H1 (cell line): ENCODE data around the gene NLRP10. TPM values are rescaled to one million over a fixed set of nuclear protein-coding genes. Genes with fewer than 3 reads are reported as not detected.

ENCODE experiments used
- ASH2L ChIP-seq: fragments of 200-600, 300-600 bp; sonication (generic); IDR thresholded peaks from one replicate; pipeline ENCODE4 v1.7.1; 2017; ENCODE audit warnings: low read length
- JUND ChIP-seq: IDR thresholded peaks from 2 replicates; pipeline ENCODE4 v1.6.1; 2011; ENCODE audit warnings: mild to moderate bottlenecking, improper control_type of control experiment, low read length
- MAFK ChIP-seq: IDR thresholded peaks from 2 replicates; pipeline ENCODE4 v1.6.1; 2012; ENCODE audit warnings: low read depth, mild to moderate bottlenecking, improper control_type of control experiment, low read length
- NRF1 ChIP-seq: IDR thresholded peaks from 2 replicates; pipeline ENCODE4 v1.6.1; 2011; ENCODE audit warnings: mild to moderate bottlenecking, low read depth, low read length, improper control_type of control experiment
- SIN3A ChIP-seq, 2 experiments: IDR thresholded peaks in 1 of 2; conservative IDR thresholded peaks in 1 of 2; 2 replicates each; pipeline ENCODE4 v1.6.1; 2011 to 2012; ENCODE audit warnings: low read length in 2 of 2, improper control_type of control experiment in 1 of 2, low read depth in 1 of 2, mild to moderate bottlenecking in 1 of 2
- polyA plus RNA-seq, 7 experiments: library from polyadenylated mRNA; depleted of rRNA in 3 of 7; stranded (reverse) in 5 of 7; unstranded in 2 of 7; fragments of >200 nt in 5 of 7; fragments of 200-250 nt in 2 of 7; gene quantifications; 1 replicate in 5 of 7; 2 replicates in 1 of 7; 4 replicates in 1 of 7; pipeline versions ENCODE4 v1.2.1 to v1.2.3, GENCODE V29; 2011 to 2013; ENCODE audit warnings: missing spikeins in 2 of 7, mixed read lengths in 2 of 7
- total RNA-seq: library from RNA; stranded (reverse); fragmentation: NEBNext Ultra II Directional; extraction: Animal tissue kit (Norgen Biotek cat#: 25700); gene quantifications from 2 replicates; pipeline ENCODE4 v1.2.1, GENCODE V29; 2021
- TF ChIP-seq, protein P1 (sequence below): IDR thresholded peaks from 2 replicates; pipeline ENCODE4 v1.6.1; 2012; ENCODE audit warnings: low read length, inconsistent platforms

Gene NLRP10
- total and polyA plus RNA-seq, 2 of the 8 experiments (the other 6 are each of a cell fraction or from before 2014, with no cell fraction given) = 0.71 TPM; not detected in 1

- TF ChIP-seq SIN3A (conservative IDR thresholded peaks at IDR 0.05 in 1 of 2, IDR thresholded peaks at IDR 0.05 in 1 of 2; ENCODE audit: low read depth in 1 of 2, low read length in 2 of 2) (no peak), NRF1 (no peak), ASH2L (no peak), MAFK (no peak), JUND (no peak)
- TF ChIP-seq, protein P1, sequence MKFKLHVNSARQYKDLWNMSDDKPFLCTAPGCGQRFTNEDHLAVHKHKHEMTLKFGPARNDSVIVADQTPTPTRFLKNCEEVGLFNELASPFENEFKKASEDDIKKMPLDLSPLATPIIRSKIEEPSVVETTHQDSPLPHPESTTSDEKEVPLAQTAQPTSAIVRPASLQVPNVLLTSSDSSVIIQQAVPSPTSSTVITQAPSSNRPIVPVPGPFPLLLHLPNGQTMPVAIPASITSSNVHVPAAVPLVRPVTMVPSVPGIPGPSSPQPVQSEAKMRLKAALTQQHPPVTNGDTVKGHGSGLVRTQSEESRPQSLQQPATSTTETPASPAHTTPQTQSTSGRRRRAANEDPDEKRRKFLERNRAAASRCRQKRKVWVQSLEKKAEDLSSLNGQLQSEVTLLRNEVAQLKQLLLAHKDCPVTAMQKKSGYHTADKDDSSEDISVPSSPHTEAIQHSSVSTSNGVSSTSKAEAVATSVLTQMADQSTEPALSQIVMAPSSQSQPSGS = no peak
- TF ChIP-seq, all 59 proteins: peak for 0
Measured at GRCh38 chr11:7964873-7965272, 374 bp downstream of the NLRP10 start (continued).
